ENCODE results near the gene PON3. TPM values are rescaled to one million over a fixed set of nuclear protein-coding genes. Genes with fewer than 3 reads are reported as not detected.

The PON3 gene
- total and polyA plus RNA-seq, 2 of the 13 experiments (the other 11 are each of a cell fraction or from before 2014, with no cell fraction given): 23.6 to 37.8 TPM

DNA sequence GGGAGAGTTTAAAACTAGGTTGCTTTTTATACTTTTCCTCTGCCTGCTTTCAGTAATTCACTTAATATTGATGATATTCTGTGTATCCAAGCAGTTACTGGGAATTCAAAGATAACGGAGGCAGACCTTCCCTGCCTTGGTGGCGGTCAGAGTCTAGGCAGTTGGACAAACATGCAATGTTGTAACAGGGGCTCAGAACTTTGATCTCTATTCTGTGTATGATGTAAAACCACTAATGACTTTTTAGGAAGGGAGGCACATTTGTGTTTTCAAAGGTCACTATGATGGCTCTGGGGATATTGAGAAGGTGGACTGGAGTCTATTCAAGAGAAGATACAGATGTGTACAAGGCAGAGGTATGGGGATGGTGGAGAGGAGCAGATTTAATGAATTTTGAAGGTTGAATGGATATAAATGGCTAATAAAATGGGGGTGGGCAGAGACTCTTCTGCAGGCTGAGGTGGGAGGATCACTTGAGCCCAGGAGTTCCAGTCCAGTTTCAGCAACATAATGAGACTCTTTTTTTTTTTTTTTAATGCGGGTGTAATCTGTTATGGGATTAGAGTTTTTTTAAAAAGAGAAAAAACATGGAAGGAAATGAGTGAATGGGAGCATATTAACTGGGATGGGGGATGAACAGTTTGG, 44.3 kb upstream of the PON3 start (continued):
- TF ChIP-seq, protein P1, sequence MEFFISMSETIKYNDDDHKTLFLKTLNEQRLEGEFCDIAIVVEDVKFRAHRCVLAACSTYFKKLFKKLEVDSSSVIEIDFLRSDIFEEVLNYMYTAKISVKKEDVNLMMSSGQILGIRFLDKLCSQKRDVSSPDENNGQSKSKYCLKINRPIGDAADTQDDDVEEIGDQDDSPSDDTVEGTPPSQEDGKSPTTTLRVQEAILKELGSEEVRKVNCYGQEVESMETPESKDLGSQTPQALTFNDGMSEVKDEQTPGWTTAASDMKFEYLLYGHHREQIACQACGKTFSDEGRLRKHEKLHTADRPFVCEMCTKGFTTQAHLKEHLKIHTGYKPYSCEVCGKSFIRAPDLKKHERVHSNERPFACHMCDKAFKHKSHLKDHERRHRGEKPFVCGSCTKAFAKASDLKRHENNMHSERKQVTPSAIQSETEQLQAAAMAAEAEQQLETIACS (CRISPR knock-in tag; IDR thresholded peaks at IDR 0.05): no peak
- TF ChIP-seq, protein P2, sequence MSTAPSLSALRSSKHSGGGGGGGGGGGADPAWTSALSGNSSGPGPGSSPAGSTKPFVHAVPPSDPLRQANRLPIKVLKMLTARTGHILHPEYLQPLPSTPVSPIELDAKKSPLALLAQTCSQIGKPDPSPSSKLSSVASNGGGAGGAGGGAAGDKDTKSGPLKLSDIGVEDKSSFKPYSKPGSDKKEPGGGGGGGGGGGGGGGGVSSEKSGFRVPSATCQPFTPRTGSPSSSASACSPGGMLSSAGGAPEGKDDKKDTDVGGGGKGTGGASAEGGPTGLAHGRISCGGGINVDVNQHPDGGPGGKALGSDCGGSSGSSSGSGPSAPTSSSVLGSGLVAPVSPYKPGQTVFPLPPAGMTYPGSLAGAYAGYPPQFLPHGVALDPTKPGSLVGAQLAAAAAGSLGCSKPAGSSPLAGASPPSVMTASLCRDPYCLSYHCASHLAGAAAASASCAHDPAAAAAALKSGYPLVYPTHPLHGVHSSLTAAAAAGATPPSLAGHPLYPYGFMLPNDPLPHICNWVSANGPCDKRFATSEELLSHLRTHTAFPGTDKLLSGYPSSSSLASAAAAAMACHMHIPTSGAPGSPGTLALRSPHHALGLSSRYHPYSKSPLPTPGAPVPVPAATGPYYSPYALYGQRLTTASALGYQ (CRISPR knock-in tag; IDR thresholded peaks at IDR 0.05): peak; percentile 92
- TF ChIP-seq KDM5A (IDR thresholded peaks at IDR 0.05; ENCODE audit: borderline replicate concordance, low read length): no peak; the same call in 1 of the 2 replicates
- TF ChIP-seq, protein P3, sequence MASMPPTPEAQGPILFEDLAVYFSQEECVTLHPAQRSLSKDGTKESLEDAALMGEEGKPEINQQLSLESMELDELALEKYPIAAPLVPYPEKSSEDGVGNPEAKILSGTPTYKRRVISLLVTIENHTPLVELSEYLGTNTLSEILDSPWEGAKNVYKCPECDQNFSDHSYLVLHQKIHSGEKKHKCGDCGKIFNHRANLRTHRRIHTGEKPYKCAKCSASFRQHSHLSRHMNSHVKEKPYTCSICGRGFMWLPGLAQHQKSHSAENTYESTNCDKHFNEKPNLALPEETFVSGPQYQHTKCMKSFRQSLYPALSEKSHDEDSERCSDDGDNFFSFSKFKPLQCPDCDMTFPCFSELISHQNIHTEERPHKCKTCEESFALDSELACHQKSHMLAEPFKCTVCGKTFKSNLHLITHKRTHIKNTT (CRISPR knock-in tag; IDR thresholded peaks at IDR 0.05): no peak
- TF ChIP-seq, protein P4, sequence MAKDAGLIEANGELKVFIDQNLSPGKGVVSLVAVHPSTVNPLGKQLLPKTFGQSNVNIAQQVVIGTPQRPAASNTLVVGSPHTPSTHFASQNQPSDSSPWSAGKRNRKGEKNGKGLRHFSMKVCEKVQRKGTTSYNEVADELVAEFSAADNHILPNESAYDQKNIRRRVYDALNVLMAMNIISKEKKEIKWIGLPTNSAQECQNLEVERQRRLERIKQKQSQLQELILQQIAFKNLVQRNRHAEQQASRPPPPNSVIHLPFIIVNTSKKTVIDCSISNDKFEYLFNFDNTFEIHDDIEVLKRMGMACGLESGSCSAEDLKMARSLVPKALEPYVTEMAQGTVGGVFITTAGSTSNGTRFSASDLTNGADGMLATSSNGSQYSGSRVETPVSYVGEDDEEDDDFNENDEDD (CRISPR knock-in tag; IDR thresholded peaks at IDR 0.05; ENCODE audit: borderline replicate concordance): peak; percentile 48; the same call in 1 of the 2 replicates
- TF ChIP-seq, protein P5, sequence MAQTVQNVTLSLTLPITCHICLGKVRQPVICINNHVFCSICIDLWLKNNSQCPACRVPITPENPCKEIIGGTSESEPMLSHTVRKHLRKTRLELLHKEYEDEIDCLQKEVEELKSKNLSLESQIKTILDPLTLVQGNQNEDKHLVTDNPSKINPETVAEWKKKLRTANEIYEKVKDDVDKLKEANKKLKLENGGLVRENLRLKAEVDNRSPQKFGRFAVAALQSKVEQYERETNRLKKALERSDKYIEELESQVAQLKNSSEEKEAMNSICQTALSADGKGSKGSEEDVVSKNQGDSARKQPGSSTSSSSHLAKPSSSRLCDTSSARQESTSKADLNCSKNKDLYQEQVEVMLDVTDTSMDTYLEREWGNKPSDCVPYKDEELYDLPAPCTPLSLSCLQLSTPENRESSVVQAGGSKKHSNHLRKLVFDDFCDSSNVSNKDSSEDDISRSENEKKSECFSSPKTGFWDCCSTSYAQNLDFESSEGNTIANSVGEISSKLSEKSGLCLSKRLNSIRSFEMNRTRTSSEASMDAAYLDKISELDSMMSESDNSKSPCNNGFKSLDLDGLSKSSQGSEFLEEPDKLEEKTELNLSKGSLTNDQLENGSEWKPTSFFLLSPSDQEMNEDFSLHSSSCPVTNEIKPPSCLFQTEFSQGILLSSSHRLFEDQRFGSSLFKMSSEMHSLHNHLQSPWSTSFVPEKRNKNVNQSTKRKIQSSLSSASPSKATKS (CRISPR knock-in tag; IDR thresholded peaks at IDR 0.05): no peak; the same call in 1 of the 2 replicates
- TF ChIP-seq ZBTB1 (CRISPR knock-in tag; IDR thresholded peaks at IDR 0.05; ENCODE audit: borderline replicate concordance): no peak
- TF ChIP-seq RXRB (CRISPR knock-in tag; IDR thresholded peaks at IDR 0.05; ENCODE audit: borderline replicate concordance): peak; percentile 97
- 0 out of 2 replicates have a peak, but pooled peaks have one; percentile 56 for TF ChIP-seq TOPORS (CRISPR knock-in tag; IDR thresholded peaks at IDR 0.05)
- no peak for TF ChIP-seq NRL (CRISPR knock-in tag; IDR thresholded peaks at IDR 0.05; ENCODE audit: borderline replicate concordance)
- TF ChIP-seq, protein P6, sequence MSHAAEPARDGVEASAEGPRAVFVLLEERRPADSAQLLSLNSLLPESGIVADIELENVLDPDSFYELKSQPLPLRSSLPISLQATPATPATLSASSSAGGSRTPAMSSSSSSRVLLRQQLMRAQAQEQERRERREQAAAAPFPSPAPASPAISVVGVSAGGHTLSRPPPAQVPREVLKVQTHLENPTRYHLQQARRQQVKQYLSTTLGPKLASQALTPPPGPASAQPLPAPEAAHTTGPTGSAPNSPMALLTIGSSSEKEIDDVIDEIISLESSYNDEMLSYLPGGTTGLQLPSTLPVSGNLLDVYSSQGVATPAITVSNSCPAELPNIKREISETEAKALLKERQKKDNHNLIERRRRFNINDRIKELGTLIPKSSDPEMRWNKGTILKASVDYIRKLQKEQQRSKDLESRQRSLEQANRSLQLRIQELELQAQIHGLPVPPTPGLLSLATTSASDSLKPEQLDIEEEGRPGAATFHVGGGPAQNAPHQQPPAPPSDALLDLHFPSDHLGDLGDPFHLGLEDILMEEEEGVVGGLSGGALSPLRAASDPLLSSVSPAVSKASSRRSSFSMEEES (CRISPR knock-in tag; IDR thresholded peaks at IDR 0.05): peak; percentile 61
- TF ChIP-seq ZNF124 (CRISPR knock-in tag; IDR thresholded peaks at IDR 0.05): no peak
- peak; percentile 97 for TF ChIP-seq RARA (CRISPR knock-in tag; IDR thresholded peaks at IDR 0.05)
- no peak for TF ChIP-seq HNRNPUL1 (IDR thresholded peaks at IDR 0.05; ENCODE audit: low read depth, low read length)
- no peak for TF ChIP-seq PAF1 (CRISPR knock-in tag; IDR thresholded peaks at IDR 0.05)
- TF ChIP-seq ZNF350 (CRISPR knock-in tag; IDR thresholded peaks at IDR 0.05; ENCODE audit: borderline replicate concordance, low read depth): no peak

Data from HepG2 (cell line).